Measurements from ENCODE around the gene CACNA2D3. TPM values are rescaled to one million over a fixed set of nuclear protein-coding genes. Genes with fewer than 3 reads are reported as not detected.

Gene CACNA2D3
- total RNA-seq, 1 donor from 2014 or later, result 0.48 TPM

- DNase-seq (ENCODE audit: low spot score), result no peak
Observed at GRCh38 chr3:54780336-54780735, 658.0 kb downstream of the CACNA2D3 start.

- no peak for DNase-seq (ENCODE audit: low spot score)
Observed at GRCh38 chr3:54781728-54782127, 659.4 kb downstream of the CACNA2D3 start.

- no peak for DNase-seq (ENCODE audit: low spot score)
Observed at GRCh38 chr3:54783611-54784010, 661.3 kb downstream of the CACNA2D3 start.

- no peak for DNase-seq (ENCODE audit: low spot score)
Observed at GRCh38 chr3:54784021-54784420, 661.7 kb downstream of the CACNA2D3 start.

GRCh38 chr3:54785976-54786375, 663.6 kb downstream of the CACNA2D3 start:
- no peak for DNase-seq (ENCODE audit: low spot score)

GRCh38 chr3:54790051-54790450, 667.7 kb downstream of the CACNA2D3 start:
- no peak for DNase-seq (ENCODE audit: low spot score)

GRCh38 chr3:54791501-54792156, 669.3 kb downstream of the CACNA2D3 start:
- no peak for DNase-seq (ENCODE audit: low spot score)

- DNase-seq (ENCODE audit: low spot score), result no peak
Observed at GRCh38 chr3:54792584-54792983, 670.2 kb downstream of the CACNA2D3 start.

GRCh38 chr3:54793171-54793570, 670.8 kb downstream of the CACNA2D3 start:
- no peak for DNase-seq (ENCODE audit: low spot score)

- no peak for DNase-seq (ENCODE audit: low spot score)
Observed at GRCh38 chr3:54797111-54797510, 674.8 kb downstream of the CACNA2D3 start.

- no peak for DNase-seq (ENCODE audit: low spot score)
Observed at GRCh38 chr3:54800478-54800877, 678.1 kb downstream of the CACNA2D3 start.

GRCh38 chr3:54801977-54802376, 679.6 kb downstream of the CACNA2D3 start:
- DNase-seq (ENCODE audit: low spot score), result no peak

- DNase-seq (ENCODE audit: low spot score), result no peak
Observed at GRCh38 chr3:54810401-54810800, 688.0 kb downstream of the CACNA2D3 start.

- no peak for DNase-seq (ENCODE audit: low spot score)
Observed at GRCh38 chr3:54814224-54814623, 691.9 kb downstream of the CACNA2D3 start.

GRCh38 chr3:54817628-54818027, 695.3 kb downstream of the CACNA2D3 start:
- no peak for DNase-seq (ENCODE audit: low spot score)

GRCh38 chr3:54818486-54818885, 696.1 kb downstream of the CACNA2D3 start:
- DNase-seq (ENCODE audit: low spot score), result no peak

- no peak for DNase-seq (ENCODE audit: low spot score)
Observed at GRCh38 chr3:54818942-54819341, 696.6 kb downstream of the CACNA2D3 start.

- DNase-seq (ENCODE audit: low spot score), result no peak
Observed at GRCh38 chr3:54819946-54820345, 697.6 kb downstream of the CACNA2D3 start.

- no peak for DNase-seq (ENCODE audit: low spot score)
Observed at GRCh38 chr3:54822206-54822605, 699.9 kb downstream of the CACNA2D3 start.

GRCh38 chr3:54826251-54826691, 703.9 kb downstream of the CACNA2D3 start:
- DNase-seq (ENCODE audit: low spot score), result no peak

GRCh38 chr3:54827056-54827687, 704.8 kb downstream of the CACNA2D3 start:
- no peak for DNase-seq (ENCODE audit: low spot score)

GRCh38 chr3:54827776-54828175, 705.4 kb downstream of the CACNA2D3 start:
- no peak for DNase-seq (ENCODE audit: low spot score)

- DNase-seq (ENCODE audit: low spot score), result no peak
Observed at GRCh38 chr3:54830658-54831057, 708.3 kb downstream of the CACNA2D3 start.
